ENCODE data around the gene OSBPL2. TPM values are rescaled to one million over a fixed set of nuclear protein-coding genes. Genes with fewer than 3 reads are reported as not detected.

The OSBPL2 gene
- total and polyA plus RNA-seq, 11 donors, result 20.0 to 57.9 (median 38.3) TPM

GRCh38 chr20:62313021-62313420 lies 74.7 kb downstream of the OSBPL2 start:
- 93 to 95% (median 95%) methylated on average over 9 to 26 of the region's 26 CpGs for WGBS, 4 donors

GRCh38 chr20:62313460-62314338 lies 75.4 kb downstream of the OSBPL2 start:
- DNase-seq (no peak), ATAC-seq (no peak)
- Histone ChIP-seq H3K4me3 (no peak overlapping the region), H3K9me3 (no peaks in the 10 kb centered on the region), H3K36me3 (peaks cover 5 to 89% (median 86%) of the 10 kb centered on the region in 9 donors), H3K27ac (no peak overlapping the region), H3K27me3 (no peaks in the 10 kb centered on the region), H3K4me1 (no peaks in the 10 kb centered on the region)
- WGBS, 4 donors, result 93 to 95% (median 94%) methylated on average over 45 to 55 of the region's 55 CpGs
- TF ChIP-seq POLR2A (IDR thresholded peaks at IDR 0.05), result no peak
- TF ChIP-seq, protein P1, sequence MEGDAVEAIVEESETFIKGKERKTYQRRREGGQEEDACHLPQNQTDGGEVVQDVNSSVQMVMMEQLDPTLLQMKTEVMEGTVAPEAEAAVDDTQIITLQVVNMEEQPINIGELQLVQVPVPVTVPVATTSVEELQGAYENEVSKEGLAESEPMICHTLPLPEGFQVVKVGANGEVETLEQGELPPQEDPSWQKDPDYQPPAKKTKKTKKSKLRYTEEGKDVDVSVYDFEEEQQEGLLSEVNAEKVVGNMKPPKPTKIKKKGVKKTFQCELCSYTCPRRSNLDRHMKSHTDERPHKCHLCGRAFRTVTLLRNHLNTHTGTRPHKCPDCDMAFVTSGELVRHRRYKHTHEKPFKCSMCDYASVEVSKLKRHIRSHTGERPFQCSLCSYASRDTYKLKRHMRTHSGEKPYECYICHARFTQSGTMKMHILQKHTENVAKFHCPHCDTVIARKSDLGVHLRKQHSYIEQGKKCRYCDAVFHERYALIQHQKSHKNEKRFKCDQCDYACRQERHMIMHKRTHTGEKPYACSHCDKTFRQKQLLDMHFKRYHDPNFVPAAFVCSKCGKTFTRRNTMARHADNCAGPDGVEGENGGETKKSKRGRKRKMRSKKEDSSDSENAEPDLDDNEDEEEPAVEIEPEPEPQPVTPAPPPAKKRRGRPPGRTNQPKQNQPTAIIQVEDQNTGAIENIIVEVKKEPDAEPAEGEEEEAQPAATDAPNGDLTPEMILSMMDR (IDR thresholded peaks at IDR 0.05), result no peak
- intact Hi-C loops (cut with DNase I), result loop anchor here in 2 of 10 donors (5.0 kb wide), 2 partner anchors 34 to 39 kb away; no protein-coding TSS in a partner anchor

More at GRCh38 chr20:62313021-62313420, 74.7 kb downstream of the OSBPL2 start:
- no peak for DNase-seq
- Histone ChIP-seq H3K27me3 (no peaks in the 10 kb centered on the region), H3K27ac (no peak overlapping the region), H3K36me3 (peaks cover 5 to 91% (median 88%) of the 10 kb centered on the region in 9 donors), H3K4me1 (peaks cover 0 to 5% (median 0%) of the 10 kb centered on the region in 12 donors), H3K9me3 (no peaks in the 10 kb centered on the region), H3K4me3 (no peak overlapping the region)
- intact Hi-C loops (cut with DNase I), result loop anchor here in 2 of 10 donors (5.0 kb wide), 2 partner anchors 34 to 39 kb away; no protein-coding TSS in a partner anchor
- ATAC-seq, result no peak
- TF ChIP-seq, protein P1 (IDR thresholded peaks at IDR 0.05), result no peak
- TF ChIP-seq POLR2A (IDR thresholded peaks at IDR 0.05), result no peak

- WGBS, 4 donors, result 90 to 95% (median 93%) methylated on average over 8 to 12 of the region's 12 CpGs
- no peak overlapping the region for H3K4me3 ChIP-seq
- H3K4me1 ChIP-seq, result no peaks in the 10 kb centered on the region
- no peak for TF ChIP-seq POLR2A (IDR thresholded peaks at IDR 0.05)
- TF ChIP-seq, protein P1 (IDR thresholded peaks at IDR 0.05), result no peak
- intact Hi-C loops (cut with DNase I), result loop anchor here in 2 of 10 donors (5.0 kb wide), 2 partner anchors 33 to 38 kb away; no protein-coding TSS in a partner anchor
- DNase-seq (no peak), ATAC-seq (no peak)
- no peak overlapping the region for H3K27ac ChIP-seq
- no peaks in the 10 kb centered on the region for H3K9me3 ChIP-seq
- peaks cover 5 to 89% (median 86%) of the 10 kb centered on the region in 9 donors for H3K36me3 ChIP-seq
- H3K27me3 ChIP-seq, result no peaks in the 10 kb centered on the region
Measured at GRCh38 chr20:62314339-62314638, 76.0 kb downstream of the OSBPL2 start.

GRCh38 chr20:62314711-62315302 lies 76.5 kb downstream of the OSBPL2 start:
- intact Hi-C loops (cut with DNase I), result loop anchor here in 2 of 10 donors (5.0 kb wide), 2 partner anchors 32 to 37 kb away; no protein-coding TSS in a partner anchor
- ATAC-seq (no peak), DNase-seq (no peak)
- no peaks in the 10 kb centered on the region for H3K9me3 ChIP-seq
- TF ChIP-seq, protein P1 (IDR thresholded peaks at IDR 0.05), result no peak
- no peak for TF ChIP-seq POLR2A (IDR thresholded peaks at IDR 0.05)
- peaks cover 5 to 91% (median 88%) of the 10 kb centered on the region in 9 donors for H3K36me3 ChIP-seq
- H3K4me3 ChIP-seq, result no peak overlapping the region
- no peaks in the 10 kb centered on the region for H3K4me1 ChIP-seq
- H3K27me3 ChIP-seq, result no peaks in the 10 kb centered on the region
- no peak overlapping the region for H3K27ac ChIP-seq
- WGBS, 4 donors, result 93 to 96% (median 94%) methylated on average over 13 to 25 of the region's 25 CpGs
